ENCODE results near the gene ROPN1B. TPM values are rescaled to one million over a fixed set of nuclear protein-coding genes. Genes with fewer than 3 reads are reported as not detected.

Gene ROPN1B
- total RNA-seq, 1 experiment from 2014 or later, result 0.26 TPM

DNA sequence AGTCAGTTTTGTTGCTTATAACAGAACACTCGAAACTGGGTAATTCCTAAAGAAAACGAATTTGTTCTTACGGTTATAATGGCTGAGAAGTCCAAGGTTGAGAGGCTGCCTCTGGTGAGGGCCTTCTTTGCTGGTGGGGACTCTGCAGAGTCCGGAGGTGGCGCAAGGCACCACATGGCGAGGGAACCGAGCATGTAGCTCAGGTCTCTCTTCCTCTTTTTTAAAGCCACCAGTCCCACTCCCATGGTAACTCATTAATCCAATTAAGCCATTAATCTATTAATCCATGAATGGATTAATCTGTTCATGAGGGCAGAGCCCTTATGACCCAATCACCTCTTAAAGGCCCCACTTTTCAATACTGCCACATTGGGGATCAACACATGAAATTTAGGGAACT is 50.0 kb downstream of the ROPN1B start:
- Histone ChIP-seq H3K36me3 (ENCODE audit: control insufficient read depth, insufficient read depth, low read length) (no peaks in the 10 kb centered on the region), H3K4me3 (ENCODE audit: low read depth in 2 of 2, low read length in 2 of 2) (no peak overlapping the region), H3K4me1 (ENCODE audit: control insufficient read depth, insufficient read depth, low read length) (no peaks in the 10 kb centered on the region), H3K27me3 (ENCODE audit: control insufficient read depth, insufficient read depth, low read length) (no peaks in the 10 kb centered on the region), H3K9me3 (ENCODE audit: control insufficient read depth, insufficient read depth, low read depth, low read length) (no peaks in the 10 kb centered on the region), H3K27ac (ENCODE audit: low read length) (no peak overlapping the region)
- in situ Hi-C loops (cut with HindIII; ENCODE audit: low pct_unique_long_range_greater_than_20kb, low sequenced_read_pairs), result no loop called here
- TF ChIP-seq SIN3A (IDR thresholded peaks at IDR 0.05; ENCODE audit: borderline replicate concordance, insufficient read depth, low read depth, low read length), result no peak
- TF ChIP-seq, protein P1, sequence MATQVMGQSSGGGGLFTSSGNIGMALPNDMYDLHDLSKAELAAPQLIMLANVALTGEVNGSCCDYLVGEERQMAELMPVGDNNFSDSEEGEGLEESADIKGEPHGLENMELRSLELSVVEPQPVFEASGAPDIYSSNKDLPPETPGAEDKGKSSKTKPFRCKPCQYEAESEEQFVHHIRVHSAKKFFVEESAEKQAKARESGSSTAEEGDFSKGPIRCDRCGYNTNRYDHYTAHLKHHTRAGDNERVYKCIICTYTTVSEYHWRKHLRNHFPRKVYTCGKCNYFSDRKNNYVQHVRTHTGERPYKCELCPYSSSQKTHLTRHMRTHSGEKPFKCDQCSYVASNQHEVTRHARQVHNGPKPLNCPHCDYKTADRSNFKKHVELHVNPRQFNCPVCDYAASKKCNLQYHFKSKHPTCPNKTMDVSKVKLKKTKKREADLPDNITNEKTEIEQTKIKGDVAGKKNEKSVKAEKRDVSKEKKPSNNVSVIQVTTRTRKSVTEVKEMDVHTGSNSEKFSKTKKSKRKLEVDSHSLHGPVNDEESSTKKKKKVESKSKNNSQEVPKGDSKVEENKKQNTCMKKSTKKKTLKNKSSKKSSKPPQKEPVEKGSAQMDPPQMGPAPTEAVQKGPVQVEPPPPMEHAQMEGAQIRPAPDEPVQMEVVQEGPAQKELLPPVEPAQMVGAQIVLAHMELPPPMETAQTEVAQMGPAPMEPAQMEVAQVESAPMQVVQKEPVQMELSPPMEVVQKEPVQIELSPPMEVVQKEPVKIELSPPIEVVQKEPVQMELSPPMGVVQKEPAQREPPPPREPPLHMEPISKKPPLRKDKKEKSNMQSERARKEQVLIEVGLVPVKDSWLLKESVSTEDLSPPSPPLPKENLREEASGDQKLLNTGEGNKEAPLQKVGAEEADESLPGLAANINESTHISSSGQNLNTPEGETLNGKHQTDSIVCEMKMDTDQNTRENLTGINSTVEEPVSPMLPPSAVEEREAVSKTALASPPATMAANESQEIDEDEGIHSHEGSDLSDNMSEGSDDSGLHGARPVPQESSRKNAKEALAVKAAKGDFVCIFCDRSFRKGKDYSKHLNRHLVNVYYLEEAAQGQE (IDR thresholded peaks at IDR 0.05; ENCODE audit: insufficient read depth in 1 of 2, low read depth in 2 of 2, low read length in 1 of 2), result no peak
- no TSS peak for BruUV-seq (replicated peaks)
- CTCF ChIA-PET, result no interaction called here
- ATAC-seq (no peak), DNase-seq (ENCODE audit: low read depth, low spot score) (no peak)
- POLR2A ChIA-PET, result interaction anchor here (0.5 kb wide), 1 partner anchor 162 kb away, joined by 3 read pairs; no protein-coding TSS in a partner anchor
- intact Hi-C loops (cut with micrococcal nuclease; ENCODE audit: unreplicated experiment), result no loop called here

DNA sequence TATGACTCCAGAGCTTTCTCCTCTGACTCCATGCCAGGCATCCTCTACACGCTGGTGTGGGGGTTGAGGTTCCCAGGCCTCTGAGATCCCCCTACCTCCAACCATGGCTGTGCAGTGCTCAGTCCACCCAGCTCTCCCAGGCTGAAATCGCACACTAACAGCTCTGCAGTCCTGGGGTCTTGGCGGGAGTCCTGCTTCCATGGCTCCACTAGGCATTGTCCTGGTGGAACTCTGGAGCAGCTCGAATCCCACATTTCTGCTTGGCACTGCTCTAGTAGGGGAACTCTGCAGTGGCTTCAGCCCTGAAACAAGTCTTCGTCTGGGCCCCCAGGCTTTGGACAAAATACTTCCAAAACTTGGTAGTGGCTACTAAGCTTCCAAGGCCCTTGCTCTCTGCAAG is 50.7 kb downstream of the ROPN1B start:
- no peaks in the 10 kb centered on the region for H3K4me1 ChIP-seq (ENCODE audit: control insufficient read depth, insufficient read depth, low read length)
- ChIA-PET POLR2A (interaction anchor here (0.5 to 0.6 kb wide), 2 partner anchors 60 to 163 kb away, joined by 3 to 4 read pairs; no protein-coding TSS in a partner anchor), CTCF (no interaction called here)
- DNase-seq (ENCODE audit: low read depth, low spot score) (no peak), ATAC-seq (no peak)
- H3K9me3 ChIP-seq (ENCODE audit: control insufficient read depth, insufficient read depth, low read depth, low read length), result no peaks in the 10 kb centered on the region
- intact Hi-C loops (cut with micrococcal nuclease; ENCODE audit: unreplicated experiment), result no loop called here
- in situ Hi-C loops (cut with HindIII; ENCODE audit: low pct_unique_long_range_greater_than_20kb, low sequenced_read_pairs), result no loop called here
- H3K4me3 ChIP-seq (ENCODE audit: low read depth in 2 of 2, low read length in 2 of 2), result no peak overlapping the region
- no TSS peak for BruUV-seq (replicated peaks)
- H3K27ac ChIP-seq (ENCODE audit: low read length), result no peak overlapping the region
- no peaks in the 10 kb centered on the region for H3K36me3 ChIP-seq (ENCODE audit: control insufficient read depth, insufficient read depth, low read length)
- TF ChIP-seq SIN3A (IDR thresholded peaks at IDR 0.05; ENCODE audit: borderline replicate concordance, insufficient read depth, low read depth, low read length), result no peak
- TF ChIP-seq, protein P1 (IDR thresholded peaks at IDR 0.05; ENCODE audit: insufficient read depth in 1 of 2, low read depth in 2 of 2, low read length in 1 of 2), result no peak
- TF ChIP-seq CTCF (IDR thresholded peaks at IDR 0.05), result no peak
- no peak for TF ChIP-seq POLR2AphosphoS5 (IDR thresholded peaks at IDR 0.05; ENCODE audit: low read depth, low read length)
- no peak for TF ChIP-seq TCF7L2 (IDR thresholded peaks at IDR 0.05; ENCODE audit: low read depth, low read length)
- no peaks in the 10 kb centered on the region for H3K27me3 ChIP-seq (ENCODE audit: control insufficient read depth, insufficient read depth, low read length)
